GM15510 (cell line): ENCODE data around the gene FOXD3.

ENCODE experiments used
- POLR2A ChIP-seq: IDR thresholded peaks from 3 replicates; pipeline ENCODE4 v1.6.1; 2011; ENCODE audit warnings: borderline replicate concordance; ENCODE audit not compliant: insufficient read length; ENCODE audit errors: extremely low read depth

The FOXD3 gene

GRCh38 chr1:63322114-63322943 is at the start of gene FOXD3:
Gene FOXD3, plus strand, starts transcription at chr1:63322567. Its CDS starts 492 bp downstream, at chr1:63323059.
- no peak for TF ChIP-seq POLR2A

- no peak for TF ChIP-seq POLR2A
Measured at GRCh38 chr1:63272811-63273210, 49.6 kb upstream of the FOXD3 start.

DNA sequence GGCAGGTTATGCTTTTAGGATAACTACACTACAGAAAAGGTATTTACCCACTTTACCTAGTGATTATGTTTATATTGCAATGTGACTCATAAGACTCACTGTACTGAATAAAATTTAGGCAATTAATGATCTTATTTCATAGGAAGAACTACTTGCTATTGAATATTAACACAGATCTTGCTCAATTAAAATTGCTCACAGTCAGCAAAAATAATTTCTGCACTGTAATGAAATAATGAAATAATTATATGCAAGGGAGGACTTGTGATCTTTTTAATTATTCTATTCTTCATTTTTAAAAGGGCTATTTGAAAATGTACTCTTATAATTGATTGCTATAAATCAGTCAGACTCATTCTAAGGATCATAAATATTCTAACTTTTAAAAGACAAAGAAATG is 48.0 kb upstream of the FOXD3 start:
- no peak for TF ChIP-seq POLR2A

DNA sequence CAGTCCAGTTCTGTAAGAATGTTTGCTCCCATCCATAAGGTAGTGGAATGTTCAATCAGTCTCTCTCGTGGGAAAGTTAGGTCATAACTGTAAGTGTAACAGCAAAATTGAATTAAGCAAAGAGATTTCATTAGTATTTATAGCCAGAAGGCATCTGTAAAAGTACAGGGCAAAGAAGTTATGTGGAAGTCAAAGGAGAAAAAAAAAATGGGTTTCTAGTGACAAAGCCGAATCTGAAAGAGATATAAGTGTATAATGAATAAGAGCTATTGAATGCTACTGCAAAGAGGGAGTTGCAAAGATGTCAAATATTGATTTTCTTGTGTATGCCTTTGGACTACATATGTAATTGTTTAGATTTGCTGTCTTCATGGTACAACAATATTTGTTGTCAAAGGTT is 47.4 kb upstream of the FOXD3 start:
- no peak for TF ChIP-seq POLR2A

GRCh38 chr1:63276624-63277023 is 45.7 kb upstream of the FOXD3 start:
- TF ChIP-seq POLR2A = no peak

DNA sequence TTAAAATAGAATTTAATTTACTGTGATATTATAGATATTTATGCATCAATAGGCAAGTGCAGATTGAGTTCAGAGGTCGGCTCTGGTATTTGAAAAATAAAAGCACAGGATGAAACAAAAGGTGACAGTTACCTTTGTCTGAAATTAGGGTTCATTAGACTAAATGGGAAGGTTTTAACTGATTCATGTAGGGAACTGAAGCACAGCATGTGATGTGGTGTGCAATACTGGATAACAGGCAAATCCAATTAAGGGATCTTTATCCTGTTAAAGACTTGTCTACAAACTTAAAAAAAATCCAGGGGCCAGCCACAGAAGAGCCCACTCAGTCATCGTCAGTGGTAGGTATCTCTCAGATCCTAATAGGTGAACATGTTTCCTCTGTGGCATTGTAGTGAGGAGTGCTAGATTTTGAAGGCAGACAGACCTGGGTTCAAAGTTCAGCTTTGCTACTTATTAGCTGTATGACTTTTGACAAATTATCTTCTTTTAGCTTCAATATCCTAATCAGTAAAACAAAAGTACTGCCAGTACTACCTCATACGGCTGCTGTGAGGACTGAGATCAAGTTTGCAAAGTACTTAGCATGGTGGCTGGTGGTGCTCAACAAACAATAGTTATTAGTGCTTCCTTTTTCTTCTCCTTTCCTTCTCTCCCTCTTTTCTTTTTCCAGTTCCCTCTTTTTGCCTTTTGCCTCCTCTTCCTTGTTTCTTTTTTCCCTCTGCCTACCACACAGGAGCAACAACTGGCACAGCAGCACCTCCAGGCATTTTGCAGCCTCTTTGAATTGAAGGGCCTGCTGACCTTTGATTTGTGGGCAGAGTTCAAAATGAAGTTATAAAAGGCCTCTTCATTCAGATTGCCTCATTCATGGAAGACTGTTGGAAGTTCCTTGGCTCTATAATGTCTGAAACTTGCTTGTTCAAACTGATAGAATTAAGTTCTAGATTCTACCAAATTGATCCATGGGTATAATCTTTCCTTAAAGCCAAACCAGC is 44.9 kb upstream of the FOXD3 start:
- no peak for TF ChIP-seq POLR2A

- no peak for TF ChIP-seq POLR2A
Measured at GRCh38 chr1:63281753-63282152, 40.6 kb upstream of the FOXD3 start.

DNA sequence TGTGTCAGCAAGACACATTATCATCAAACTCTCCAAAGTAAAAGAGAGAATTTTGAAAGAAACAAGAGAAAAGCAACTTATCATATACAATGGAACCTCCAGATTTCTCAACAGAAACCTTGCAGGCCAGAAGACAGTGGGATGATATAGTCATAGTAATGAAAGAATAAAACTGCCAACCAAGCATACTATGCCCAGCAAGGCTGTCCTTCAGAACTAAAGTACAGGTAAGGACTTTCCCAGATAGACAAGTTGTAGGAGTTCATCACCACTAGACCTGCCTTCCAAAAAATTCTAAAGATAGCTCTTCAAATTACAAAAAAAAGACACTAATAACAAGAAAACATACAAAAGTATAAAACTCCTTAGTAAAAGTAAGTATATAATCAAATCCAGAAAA is 33.2 kb upstream of the FOXD3 start:
- no peak for TF ChIP-seq POLR2A

DNA sequence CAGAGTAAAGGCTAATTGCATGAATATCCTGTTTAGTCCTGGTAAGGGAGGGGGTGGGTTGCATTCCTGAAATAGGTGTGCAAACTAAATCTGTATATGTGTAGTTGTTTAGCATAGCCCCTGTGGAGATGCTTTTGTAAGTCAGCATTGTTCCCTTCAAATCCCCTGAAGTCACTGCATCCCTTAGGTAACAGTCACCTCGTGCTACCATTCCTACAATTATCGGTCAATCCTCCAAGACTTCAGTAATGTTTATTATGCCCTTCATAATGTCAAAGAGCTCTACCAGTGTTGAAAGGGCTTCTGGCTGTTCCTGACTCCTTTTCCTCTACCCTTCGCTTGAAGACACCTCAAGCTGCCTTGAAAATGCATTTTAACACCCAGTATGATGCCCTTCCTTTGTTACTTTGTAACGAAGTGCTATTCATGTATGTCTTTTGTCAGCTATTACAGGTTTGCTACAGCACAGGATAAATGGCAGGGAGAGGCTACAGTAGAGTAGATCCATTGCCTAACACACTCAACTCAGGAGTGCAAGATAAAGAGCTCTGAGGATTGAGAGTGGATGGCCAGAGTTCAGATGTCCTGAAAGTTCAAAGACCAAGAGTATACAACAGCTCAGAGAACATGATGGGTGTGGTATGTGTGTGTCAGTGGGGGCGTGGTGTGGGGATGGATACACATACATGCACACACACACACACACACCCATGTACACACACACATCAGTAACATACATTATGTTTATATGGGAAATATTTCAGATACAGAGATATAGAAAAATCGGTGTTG is 27.4 kb upstream of the FOXD3 start:
- no peak for TF ChIP-seq POLR2A

DNA sequence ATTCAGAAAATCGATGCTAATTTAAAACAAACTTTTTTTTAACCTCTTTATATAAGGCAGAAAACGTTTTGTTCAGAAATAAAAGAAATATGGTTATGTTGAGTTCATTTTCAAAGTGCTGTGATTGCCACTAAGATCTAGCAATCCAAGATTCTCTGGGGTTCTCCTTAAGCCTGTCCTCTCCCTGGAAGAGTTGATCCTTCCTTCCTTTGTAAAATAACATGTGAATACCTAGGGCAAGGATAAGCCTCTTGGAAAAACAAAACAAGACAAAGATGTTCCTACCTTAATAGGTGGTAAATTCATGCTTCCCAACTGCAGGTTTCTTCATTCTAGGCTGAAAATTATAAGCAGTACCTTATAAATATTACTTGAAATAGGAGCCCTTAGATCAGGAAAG is 18.0 kb upstream of the FOXD3 start:
- TF ChIP-seq POLR2A = no peak

DNA sequence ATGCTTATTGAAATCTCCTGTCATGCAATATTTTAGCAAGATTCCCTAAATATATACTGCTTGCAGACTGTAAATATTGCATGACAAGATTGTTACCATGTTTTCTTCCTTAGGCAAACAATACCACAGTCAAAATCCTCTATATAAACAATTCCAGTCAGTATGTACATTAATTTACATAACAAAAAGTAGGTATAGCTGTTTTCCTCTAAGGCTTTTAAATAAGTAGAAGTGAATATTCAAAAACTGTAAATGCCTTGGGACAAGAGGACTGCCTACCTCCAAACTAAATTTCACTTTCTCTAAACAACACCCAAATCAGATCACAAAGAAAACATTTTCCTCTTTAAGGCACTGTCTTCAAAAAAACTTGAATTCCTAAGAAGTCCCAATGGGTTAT is 17.3 kb upstream of the FOXD3 start:
- no peak for TF ChIP-seq POLR2A

DNA sequence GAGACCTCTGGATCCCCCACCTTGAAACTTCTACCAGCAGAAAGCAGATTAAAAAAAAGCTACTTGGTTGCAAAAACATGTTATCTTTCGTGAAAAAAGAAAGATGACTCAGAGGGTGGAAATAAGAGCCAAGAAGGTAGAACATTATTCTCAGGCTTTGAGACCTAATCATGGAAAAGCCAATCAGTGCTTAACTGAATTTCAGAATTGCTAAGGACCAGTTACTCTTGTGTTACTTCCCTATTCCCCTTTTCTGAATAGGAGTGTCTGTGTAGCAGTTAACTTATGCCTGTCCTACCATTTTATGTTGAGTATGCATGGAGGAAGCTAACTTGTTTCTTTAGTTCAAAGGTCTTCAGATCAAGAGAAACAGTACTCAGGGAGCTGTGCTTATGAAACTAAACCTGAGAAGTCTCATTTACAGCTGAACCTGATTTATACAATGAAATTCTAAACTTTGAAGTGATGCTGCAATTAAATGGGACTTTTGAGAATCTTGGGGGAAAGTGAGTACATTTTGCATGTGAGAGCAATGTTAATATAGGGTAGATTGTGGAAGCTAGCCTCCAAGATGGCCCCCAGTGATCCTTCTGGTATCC is 15.1 kb upstream of the FOXD3 start:
- no peak for TF ChIP-seq POLR2A

GRCh38 chr1:63316598-63316983 is 5.8 kb upstream of the FOXD3 start:
- TF ChIP-seq POLR2A = no peak

- TF ChIP-seq POLR2A = no peak
Measured at GRCh38 chr1:63316984-63317816, 5.2 kb upstream of the FOXD3 start.

GRCh38 chr1:63317817-63318152 is 4.6 kb upstream of the FOXD3 start:
- no peak for TF ChIP-seq POLR2A
